Thoracic aorta (tissue), 2 donors: ENCODE results near the gene LIG3. TPM values are rescaled to one million over a fixed set of nuclear protein-coding genes. Genes with fewer than 3 reads are reported as not detected.

Experiments used
- ATAC-seq: fragments of 150-250 bp; one replicate; pipeline ENCODE4 v1.8.0; 2017; ENCODE audit warnings: low read depth; ENCODE audit not compliant: insufficient number of reproducible peaks, low FRiP score
- DNase-seq: peaks from one replicate; pipeline ENCODE4 v3.0.0-alpha.2; 2020; ENCODE audit warnings: low spot score
- H3K27ac ChIP-seq, 2 donors: fragments of 200-600 bp; sonication (generic); 1 replicate in 1 of 2; 2 replicates in 1 of 2; pipeline ENCODE4 v1.5.1; 2016; ENCODE audit warnings: mild to moderate bottlenecking in 2 of 2, moderate library complexity in 2 of 2
- H3K27me3 ChIP-seq: fragments of 200-600 bp; sonication (generic); replicated peaks from 2 replicates; pipeline ENCODE4 v1.6.0; 2016; ENCODE audit warnings: mild to moderate bottlenecking; ENCODE audit not compliant: insufficient read depth
- H3K36me3 ChIP-seq: fragments of 200-600 bp; sonication (generic); one replicate; pipeline ENCODE4 v1.5.1; 2016
- H3K4me1 ChIP-seq, 2 donors: fragments of 200-600 bp; sonication (generic); 1 replicate in 1 of 2; 2 replicates in 1 of 2; pipeline versions ENCODE4 v1.5.1 to v1.6.0; 2016; ENCODE audit warnings: low read depth in 2 of 2, mild to moderate bottlenecking in 1 of 2; ENCODE audit not compliant: control insufficient read depth in 1 of 2
- H3K4me3 ChIP-seq: fragments of 200-600 bp; sonication (generic); 2 replicates; pipeline ENCODE4 v1.5.1; 2016; ENCODE audit warnings: mild to moderate bottlenecking
- H3K9me3 ChIP-seq: fragments of 200-600 bp; sonication (generic); 2 replicates; pipeline ENCODE4 v1.5.1; 2016
- CTCF ChIP-seq: fragments of 200-600 bp; sonication (generic); IDR thresholded peaks from one replicate; pipeline ENCODE4 v1.5.1; 2019; ENCODE audit warnings: antibody characterized with exemption
- total RNA-seq, 2 donors: library from RNA; depleted of rRNA; stranded (reverse); fragments of >200 nt; gene quantifications; one replicate each; pipeline versions ENCODE4 v1.1.0 to v1.2.3, GENCODE V29; 2016

Gene LIG3
- total RNA-seq, 2 donors from 2014 or later, result 42.8 to 52.0 TPM

GRCh38 chr17:35006961-35007360 is 26.6 kb downstream of the LIG3 start:
- ATAC-seq, result no peak

DNA sequence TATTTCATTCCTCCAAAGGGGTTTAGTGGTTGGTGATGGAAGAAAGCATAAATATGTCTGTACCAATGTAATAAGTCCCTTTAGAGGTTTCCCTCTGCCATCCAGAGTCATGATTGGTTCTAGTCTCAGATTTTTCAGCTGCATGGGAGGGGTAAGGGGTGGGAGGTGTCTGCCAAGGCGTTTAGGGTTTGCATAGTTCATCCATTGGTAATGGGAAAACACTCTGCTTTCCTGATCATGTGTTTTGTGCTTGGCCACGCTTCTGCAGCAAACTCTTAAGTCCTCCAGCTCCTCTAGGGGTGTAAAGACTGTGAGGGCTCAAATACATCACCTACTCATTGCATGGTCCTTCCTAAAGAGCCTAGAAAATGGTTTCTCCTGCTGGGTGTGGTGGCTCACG is 29.8 kb downstream of the LIG3 start:
- Histone ChIP-seq H3K27me3 (no peaks in the 10 kb centered on the region), H3K9me3 (no peaks in the 10 kb centered on the region), H3K27ac (no peak overlapping the region), H3K4me1 (no peaks in the 10 kb centered on the region), H3K36me3 (peaks cover 39% of the 10 kb centered on the region), H3K4me3 (no peak overlapping the region)
- no peak for DNase-seq
- TF ChIP-seq CTCF, result no peak
- no peak for ATAC-seq

More at GRCh38 chr17:35006961-35007360, 26.6 kb downstream of the LIG3 start:
- no peaks in the 10 kb centered on the region for H3K4me1 ChIP-seq
- no peak for TF ChIP-seq CTCF
- DNase-seq, result no peak
- no peak overlapping the region for H3K27ac ChIP-seq
- no peak overlapping the region for H3K4me3 ChIP-seq
- H3K36me3 ChIP-seq, result peaks cover 34% of the 10 kb centered on the region
- no peaks in the 10 kb centered on the region for H3K9me3 ChIP-seq
- H3K27me3 ChIP-seq, result no peaks in the 10 kb centered on the region

DNA sequence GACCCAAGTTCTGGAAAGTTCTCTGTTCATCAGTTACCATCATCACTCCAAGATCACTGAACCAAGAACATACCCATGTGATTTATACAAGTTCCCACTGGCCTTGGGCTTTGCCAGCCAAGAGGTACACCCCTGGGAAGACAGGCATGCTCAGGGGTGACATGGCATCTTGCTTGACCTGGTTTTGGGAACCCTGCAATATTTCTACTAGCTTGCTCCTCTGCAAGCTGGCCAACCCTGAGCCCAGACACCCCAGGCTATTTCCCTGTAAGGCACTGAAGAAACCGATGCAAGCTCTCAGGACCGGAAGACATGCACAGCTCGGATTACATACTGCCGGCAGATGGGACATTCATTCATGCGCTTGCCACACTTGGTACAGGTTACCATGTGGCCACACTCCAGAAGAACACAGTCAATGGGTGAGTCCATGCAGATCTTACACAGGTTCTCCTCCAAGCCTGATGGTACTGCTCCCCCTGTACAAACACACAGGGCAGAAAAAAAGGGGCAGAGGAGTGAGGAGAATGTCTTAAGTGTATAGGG is 31.4 kb downstream of the LIG3 start:
- Histone ChIP-seq H3K27me3 (no peaks in the 10 kb centered on the region), H3K27ac (no peak overlapping the region), H3K4me3 (no peak overlapping the region), H3K9me3 (no peaks in the 10 kb centered on the region), H3K36me3 (peaks cover 51% of the 10 kb centered on the region), H3K4me1 (no peaks in the 10 kb centered on the region)
- DNase-seq (no peak), ATAC-seq (no peak)
- TF ChIP-seq CTCF, result no peak

GRCh38 chr17:35016369-35016768 is 36.1 kb downstream of the LIG3 start:
- no peak overlapping the region for H3K4me3 ChIP-seq
- peaks cover 29% of the 10 kb centered on the region for H3K36me3 ChIP-seq
- no peak for TF ChIP-seq CTCF
- no peaks in the 10 kb centered on the region for H3K9me3 ChIP-seq
- no peak overlapping the region for H3K27ac ChIP-seq
- DNase-seq, result no peak
- peaks cover 3 to 4% of the 10 kb centered on the region in 2 donors for H3K4me1 ChIP-seq
- no peak for ATAC-seq
- no peaks in the 10 kb centered on the region for H3K27me3 ChIP-seq

GRCh38 chr17:35017021-35017420 is 36.7 kb downstream of the LIG3 start:
- no peak overlapping the region for H3K4me3 ChIP-seq
- H3K27me3 ChIP-seq, result no peaks in the 10 kb centered on the region
- H3K9me3 ChIP-seq, result no peaks in the 10 kb centered on the region
- peaks cover 22% of the 10 kb centered on the region for H3K36me3 ChIP-seq
- TF ChIP-seq CTCF, result no peak
- peaks cover 8 to 10% of the 10 kb centered on the region in 2 donors for H3K4me1 ChIP-seq
- H3K27ac ChIP-seq, result no peak overlapping the region
- DNase-seq (no peak), ATAC-seq (no peak)
